T-cell (primary cell): ENCODE results near the gene DCAF5. TPM values are rescaled to one million over a fixed set of nuclear protein-coding genes. Genes with fewer than 3 reads are reported as not detected.

ENCODE experiments used
- ATAC-seq, 4 experiments: fragments of 200-7000 bp in 3 of 4; fragments of 150-1000 bp in 1 of 4; cut with Tn5 transposase; replicated peaks in 1 of 4; 1 replicate in 3 of 4; 2 replicates in 1 of 4; pipeline ENCODE4 v1.10.0; 2021; ENCODE audit warnings: moderate library complexity in 3 of 4, mild to moderate bottlenecking in 2 of 4, moderate number of reproducible peaks in 1 of 4
- CTCF ChIA-PET, 2 donors: fragments of 300-600 bp; sonication (Branson Sonifier 250); formaldehyde crosslinking; loops; one replicate each; lab custom pipeline; 2022; ENCODE audit warnings: antibody characterized with exemption in 2 of 2; lab: Charles Lee
- POLR2A ChIA-PET, 2 donors: fragments of 300-600 bp; sonication (Branson Sonifier 250); formaldehyde crosslinking; loops; one replicate each; lab custom pipeline; 2022; ENCODE audit warnings: antibody characterized with exemption in 2 of 2; lab: Charles Lee
- DNase-seq, 35 experiments: peaks; one replicate each; pipeline versions ENCODE4 v3.0.0 to v3.0.0-alpha.2; 2013 to 2023
- H3K27ac ChIP-seq: one replicate; pipeline ENCODE4 v1.5.1; 2013; ENCODE audit warnings: low read length
- H3K27me3 ChIP-seq, 2 experiments: replicated peaks in 1 of 2; 1 replicate in 1 of 2; 2 replicates in 1 of 2; pipeline versions ENCODE4 v1.6.1 to v1.7.0; 2013; ENCODE audit warnings: low read length in 1 of 2, mixed read lengths in 1 of 2; ENCODE audit not compliant: control insufficient read depth in 2 of 2, insufficient read depth in 2 of 2; ENCODE audit errors: extremely low read depth in 1 of 2
- H3K36me3 ChIP-seq, 2 donors: 1 replicate in 1 of 2; 2 replicates in 1 of 2; pipeline versions ENCODE4 v1.6.1 to v1.7.0; 2013; ENCODE audit warnings: low read length in 1 of 2; ENCODE audit not compliant: control insufficient read depth in 2 of 2, insufficient read depth in 1 of 2; ENCODE audit errors: extremely low read depth in 1 of 2
- H3K4me1 ChIP-seq, 2 experiments: 1 replicate in 1 of 2; 2 replicates in 1 of 2; pipeline versions ENCODE4 v1.6.1 to v1.7.0; 2013; ENCODE audit warnings: low read length in 2 of 2, mixed read lengths in 1 of 2; ENCODE audit not compliant: insufficient read depth in 2 of 2, control insufficient read depth in 1 of 2; ENCODE audit errors: extremely low read depth in 1 of 2
- H3K4me3 ChIP-seq, 2 donors: 1 replicate in 1 of 2; 2 replicates in 1 of 2; pipeline versions ENCODE4 v1.5.1 to v1.7.0; 2013; ENCODE audit warnings: mild to moderate bottlenecking in 2 of 2, low read length in 1 of 2, moderate library complexity in 1 of 2; ENCODE audit not compliant: control insufficient read depth in 1 of 2; ENCODE audit errors: extremely low read depth in 1 of 2
- H3K9me3 ChIP-seq: 2 replicates; pipeline ENCODE4 v1.7.0; 2013
- H3K27ac Mint-ChIP-seq, 2 donors: one replicate each; pipeline ENCODE4 v1.8.0; 2020 to 2021; ENCODE audit warnings: mild to moderate bottlenecking in 2 of 2, mixed read lengths in 2 of 2
- H3K27me3 Mint-ChIP-seq, 2 donors: one replicate each; pipeline ENCODE4 v1.8.0; 2021 to 2022; ENCODE audit warnings: mixed read lengths in 2 of 2
- H3K36me3 Mint-ChIP-seq: one replicate; pipeline ENCODE4 v1.8.0; 2021; ENCODE audit warnings: mixed read lengths
- H3K4me1 Mint-ChIP-seq, 3 donors: one replicate each; pipeline ENCODE4 v1.8.0; 2020 to 2022; ENCODE audit warnings: mixed read lengths in 3 of 3, mild to moderate bottlenecking in 1 of 3
- H3K4me3 Mint-ChIP-seq, 3 donors: one replicate each; pipeline ENCODE4 v1.8.0; 2020 to 2022; ENCODE audit warnings: mild to moderate bottlenecking in 3 of 3, mixed read lengths in 3 of 3, moderate library complexity in 3 of 3
- H3K9me3 Mint-ChIP-seq, 3 donors: one replicate each; pipeline ENCODE4 v1.8.0; 2020 to 2022; ENCODE audit warnings: mixed read lengths in 3 of 3
- WGBS: methylation state at CpG from one replicate; pipeline ENCODE4 v1.1.5; 2013; ENCODE audit warnings: missing lambda C conversion rate; ENCODE audit not compliant: insufficient coverage; 5-methylcytosine and 5-hydroxymethylcytosine counted together
- total RNA-seq, 35 experiments: library from RNA in 6 of 35; stranded (reverse) in 6 of 35; fragments of 120-200 nt in 1 of 35; gene quantifications; one replicate each; pipeline versions ENCODE4 v1.2.1 to v1.2.4 and lab custom pipeline; 2013 to 2026

DCAF5 gene
- total RNA-seq, 5 donors from 2014 or later (not counting 1 experiment from before 2014, with no cell fraction given) = 60.3 to 80.8 (median 64.2) TPM

- no peaks in the 10 kb centered on the region for H3K27me3 ChIP-seq
- ChIA-PET CTCF (no interaction called here), POLR2A (no interaction called here)
- no peak for ATAC-seq
- no peak for DNase-seq
- peaks cover 69% of the 10 kb centered on the region for H3K36me3 Mint-ChIP-seq
- H3K36me3 ChIP-seq = peaks cover 11 to 86% of the 10 kb centered on the region in 2 donors
- no peak overlapping the region for H3K4me3 Mint-ChIP-seq
- no peaks in the 10 kb centered on the region for H3K27me3 Mint-ChIP-seq
- no peaks in the 10 kb centered on the region for H3K9me3 ChIP-seq
- H3K4me1 ChIP-seq = no peaks in the 10 kb centered on the region
- H3K9me3 Mint-ChIP-seq = no peaks in the 10 kb centered on the region
- H3K27ac ChIP-seq = no peak overlapping the region
- H3K27ac Mint-ChIP-seq = no peak overlapping the region
- WGBS = 100% methylated on average over 1 of the region's 3 CpGs
- peaks cover 0 to 3% (median 2%) of the 10 kb centered on the region in 3 donors for H3K4me1 Mint-ChIP-seq
- H3K4me3 ChIP-seq = no peak overlapping the region
Measured at GRCh38 chr14:69086537-69086936, 66.4 kb downstream of the DCAF5 start.

- DNase-seq (no peak), ATAC-seq (no peak)
- Mint-ChIP-seq H3K27ac (no peak overlapping the region), H3K4me3 (no peak overlapping the region), H3K27me3 (no peaks in the 10 kb centered on the region), H3K36me3 (peaks cover 68% of the 10 kb centered on the region), H3K9me3 (no peaks in the 10 kb centered on the region), H3K4me1 (peaks cover 0 to 14% (median 11%) of the 10 kb centered on the region in 3 donors)
- Histone ChIP-seq H3K27me3 (no peaks in the 10 kb centered on the region), H3K4me3 (no peak overlapping the region), H3K27ac (no peak overlapping the region), H3K4me1 (no peaks in the 10 kb centered on the region), H3K9me3 (no peaks in the 10 kb centered on the region), H3K36me3 (peaks cover 0 to 72% of the 10 kb centered on the region in 2 donors)
- WGBS = no CpG with 5 or more reads among the region's 4 CpGs
- CTCF ChIA-PET = no interaction called here
- POLR2A ChIA-PET = no interaction called here
Measured at GRCh38 chr14:69084023-69084422, 68.9 kb downstream of the DCAF5 start.

- DNase-seq (no peak), ATAC-seq (no peak)
- ChIA-PET POLR2A (no interaction called here), CTCF (interaction anchor here in 1 of 2 donors (1.0 kb wide), 1 partner anchor 24 kb away, joined by 3 read pairs; no protein-coding TSS in a partner anchor)
- Mint-ChIP-seq H3K9me3 (no peaks in the 10 kb centered on the region), H3K36me3 (peaks cover 71% of the 10 kb centered on the region), H3K4me1 (peaks cover 0 to 18% (median 13%) of the 10 kb centered on the region in 3 donors), H3K27ac (no peak overlapping the region), H3K27me3 (no peaks in the 10 kb centered on the region), H3K4me3 (no peak overlapping the region)
- WGBS = 86% methylated on average over 2 of the region's 6 CpGs
- H3K27ac ChIP-seq = no peak overlapping the region
- no peaks in the 10 kb centered on the region for H3K4me1 ChIP-seq
- H3K9me3 ChIP-seq = no peaks in the 10 kb centered on the region
- H3K27me3 ChIP-seq = no peaks in the 10 kb centered on the region
- H3K4me3 ChIP-seq = no peak overlapping the region
- peaks cover 0 to 64% of the 10 kb centered on the region in 2 donors for H3K36me3 ChIP-seq
Measured at GRCh38 chr14:69083181-69083580, 69.7 kb downstream of the DCAF5 start.

- Histone ChIP-seq H3K36me3 (peaks cover 0 to 49% of the 10 kb centered on the region in 2 donors), H3K27ac (no peak overlapping the region), H3K27me3 (no peaks in the 10 kb centered on the region), H3K9me3 (no peaks in the 10 kb centered on the region), H3K4me3 (no peak overlapping the region), H3K4me1 (no peaks in the 10 kb centered on the region)
- ATAC-seq (no peak), DNase-seq (no peak)
- POLR2A ChIA-PET = no interaction called here
- H3K27ac Mint-ChIP-seq = peak overlapping the region in 1 of 2 donors; percentile 40
- no peak overlapping the region for H3K4me3 Mint-ChIP-seq
- H3K9me3 Mint-ChIP-seq = no peaks in the 10 kb centered on the region
- peaks cover 0 to 18% (median 13%) of the 10 kb centered on the region in 3 donors for H3K4me1 Mint-ChIP-seq
- CTCF ChIA-PET = no interaction called here
- WGBS = no CpG with 5 or more reads among the region's 2 CpGs
- H3K27me3 Mint-ChIP-seq = no peaks in the 10 kb centered on the region
- H3K36me3 Mint-ChIP-seq = peaks cover 65% of the 10 kb centered on the region
Measured at GRCh38 chr14:69081271-69081670, 71.6 kb downstream of the DCAF5 start.

- DNase-seq (no peak), ATAC-seq (no peak)
- no peaks in the 10 kb centered on the region for H3K9me3 Mint-ChIP-seq
- H3K36me3 Mint-ChIP-seq = peaks cover 62% of the 10 kb centered on the region
- H3K27ac Mint-ChIP-seq = no peak overlapping the region
- H3K4me1 Mint-ChIP-seq = peaks cover 0 to 18% (median 13%) of the 10 kb centered on the region in 3 donors
- CTCF ChIA-PET = no interaction called here
- Histone ChIP-seq H3K9me3 (no peaks in the 10 kb centered on the region), H3K4me3 (no peak overlapping the region), H3K36me3 (peaks cover 0 to 45% of the 10 kb centered on the region in 2 donors), H3K27me3 (no peaks in the 10 kb centered on the region), H3K27ac (no peak overlapping the region), H3K4me1 (no peaks in the 10 kb centered on the region)
- no peaks in the 10 kb centered on the region for H3K27me3 Mint-ChIP-seq
- WGBS = 71% methylated on average over 2 of the region's 2 CpGs
- POLR2A ChIA-PET = interaction anchor here in 1 of 2 donors (0.6 kb wide), 1 partner anchor 82 kb away, joined by 7 read pairs; no protein-coding TSS in a partner anchor
- H3K4me3 Mint-ChIP-seq = no peak overlapping the region
Measured at GRCh38 chr14:69079747-69080146, 73.2 kb downstream of the DCAF5 start.

- 100% methylated on average over 1 of the region's 4 CpGs for WGBS
- H3K36me3 Mint-ChIP-seq = peaks cover 62% of the 10 kb centered on the region
- no peaks in the 10 kb centered on the region for H3K9me3 ChIP-seq
- H3K27ac ChIP-seq = no peak overlapping the region
- no peak overlapping the region for H3K27ac Mint-ChIP-seq
- POLR2A ChIA-PET = interaction anchor here in 1 of 2 donors (0.6 kb wide), 1 partner anchor 82 kb away, joined by 7 read pairs; no protein-coding TSS in a partner anchor
- H3K27me3 Mint-ChIP-seq = no peaks in the 10 kb centered on the region
- H3K4me3 ChIP-seq = no peak overlapping the region
- no peak overlapping the region for H3K4me3 Mint-ChIP-seq
- H3K27me3 ChIP-seq = no peaks in the 10 kb centered on the region
- DNase-seq (no peak), ATAC-seq (no peak)
- no peaks in the 10 kb centered on the region for H3K9me3 Mint-ChIP-seq
- CTCF ChIA-PET = no interaction called here
- H3K4me1 ChIP-seq = no peaks in the 10 kb centered on the region
- peaks cover 0 to 45% of the 10 kb centered on the region in 2 donors for H3K36me3 ChIP-seq
- H3K4me1 Mint-ChIP-seq = peaks cover 3 to 18% (median 13%) of the 10 kb centered on the region in 3 donors
Measured at GRCh38 chr14:69079188-69079742, 73.7 kb downstream of the DCAF5 start.
